ENCODE measurements around the gene STRA6. TPM values are rescaled to one million over a fixed set of nuclear protein-coding genes. Genes with fewer than 3 reads are reported as not detected.

STRA6 gene

DNA sequence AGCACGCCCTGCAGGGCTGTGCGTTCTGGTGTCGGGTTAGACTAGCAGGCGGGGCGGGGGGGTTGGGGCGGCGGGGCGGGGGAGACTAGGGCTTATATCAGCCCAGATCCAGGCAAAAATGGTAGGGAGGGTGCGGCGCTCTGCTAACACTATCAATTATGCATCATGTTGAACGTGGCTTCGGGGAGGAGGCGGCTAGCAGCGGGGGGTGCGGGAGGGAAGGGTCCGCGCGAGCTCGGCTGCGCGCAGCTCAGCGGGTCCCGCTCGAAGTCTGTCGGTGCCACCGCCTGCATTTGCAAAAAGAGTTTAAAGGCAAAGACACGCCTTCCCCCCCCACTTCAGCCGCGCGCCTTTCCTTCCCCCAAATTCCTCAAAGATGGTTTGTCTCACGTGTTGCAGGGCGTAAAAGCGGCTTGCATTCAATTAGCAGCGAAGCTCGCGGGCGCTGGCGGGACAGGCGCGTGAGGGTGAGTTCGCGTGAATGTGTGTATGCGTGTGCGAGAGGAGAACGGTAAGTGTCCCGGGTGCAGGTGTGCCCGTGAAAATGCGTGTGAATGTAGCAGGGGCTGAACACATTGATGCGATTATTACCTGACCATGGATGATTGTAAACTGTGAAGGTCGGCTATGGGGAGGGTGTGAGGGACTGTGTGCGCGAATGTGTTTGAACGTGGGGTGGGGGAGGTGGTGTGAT, 72.3 kb downstream of the STRA6 start, which contains the start of gene ISLR2:
Gene ISLR2 (plus strand): TSS at position 432 of the 694 bp plus-strand sequence. CDS start 2,169 bp downstream, outside the sequence.
- Histone ChIP-seq H4K8ac (ENCODE audit: low read length) (no peak within 1 kb of the TSS), H2BK120ac (ENCODE audit: low read depth, low read length) (no peak within 1 kb of the TSS), H2AK5ac (ENCODE audit: low read length, severe bottlenecking) (no peak within 1 kb of the TSS), H2BK5ac (ENCODE audit: low read depth, low read length, poor library complexity, severe bottlenecking) (no peak within 1 kb of the TSS), H3K79me1 (replicated peaks; ENCODE audit: low read length, poor library complexity, severe bottlenecking) (no peaks in the 10 kb centered on the region), H3K27me3 (ENCODE audit: control insufficient read depth in 1 of 2, insufficient read depth in 1 of 2, low read length in 2 of 2) (peaks cover 81 to 83% of the 10 kb centered on the region in 2 experiments), H3K9me3 (ENCODE audit: control insufficient read depth, low read length) (no peaks in the 10 kb centered on the region), H2BK12ac (ENCODE audit: low read length in 2 of 2) (no peak within 1 kb of the TSS), H3K4me1 (ENCODE audit: control insufficient read depth, insufficient read depth, low read depth, low read length) (peaks cover 42% of the 10 kb centered on the region), H3K18ac (ENCODE audit: low read depth in 1 of 2, low read length in 2 of 2) (no peak within 1 kb of the TSS), H3K9ac (ENCODE audit: low read length) (no peak within 1 kb of the TSS), H3K4me3 (ENCODE audit: insufficient read depth in 1 of 2, low read depth in 1 of 2, low read length in 2 of 2) (peak within 1 kb of the TSS; percentile 29 to 31), H3K36me3 (ENCODE audit: control insufficient read depth in 1 of 2, insufficient read depth in 2 of 2, low read depth in 1 of 2, low read length in 2 of 2) (peaks cover 0 to 14% of the 10 kb centered on the region in 2 experiments), H3K23ac (ENCODE audit: low read length in 2 of 2) (peak within 1 kb of the TSS in 1 of 2 experiments; percentile 78), H2BK15ac (ENCODE audit: low read depth, poor library complexity, severe bottlenecking) (no peak within 1 kb of the TSS), H2AFZ (ENCODE audit: low read depth, low read length) (no peak within 1 kb of the TSS), H3K14ac (ENCODE audit: low read length in 2 of 2) (peak within 1 kb of the TSS in 1 of 2 experiments; percentile 7), H4K91ac (ENCODE audit: low read length) (no peak within 1 kb of the TSS), H3K4ac (ENCODE audit: low read depth in 1 of 2, low read length in 2 of 2) (no peak within 1 kb of the TSS), H3K4me2 (ENCODE audit: low read length, poor library complexity, severe bottlenecking) (peak within 1 kb of the TSS; percentile 31), H3K27ac (ENCODE audit: low read length, poor library complexity, severe bottlenecking) (no peak within 1 kb of the TSS)
- 2% methylated on average over 34 of the region's 53 CpGs for WGBS
- DNase-seq, result no peak

- no peak overlapping the region for H3K9ac ChIP-seq (ENCODE audit: low read length)
- H3K18ac ChIP-seq (ENCODE audit: low read depth in 1 of 2, low read length in 2 of 2), result no peak overlapping the region
- WGBS, result 2% methylated on average over 38 of the region's 40 CpGs
- H3K27ac ChIP-seq (ENCODE audit: low read length, poor library complexity, severe bottlenecking), result no peak overlapping the region
- H3K23ac ChIP-seq (ENCODE audit: low read length in 2 of 2), result no peak overlapping the region
- H2BK15ac ChIP-seq (ENCODE audit: low read depth, poor library complexity, severe bottlenecking), result no peak overlapping the region
- H2AK5ac ChIP-seq (ENCODE audit: low read length, severe bottlenecking), result no peak overlapping the region
- H3K27me3 ChIP-seq (ENCODE audit: control insufficient read depth in 1 of 2, insufficient read depth in 1 of 2, low read length in 2 of 2), result peaks cover 81 to 83% of the 10 kb centered on the region in 2 experiments
- no peak overlapping the region for H2BK5ac ChIP-seq (ENCODE audit: low read depth, low read length, poor library complexity, severe bottlenecking)
- H3K36me3 ChIP-seq (ENCODE audit: control insufficient read depth in 1 of 2, insufficient read depth in 2 of 2, low read depth in 1 of 2, low read length in 2 of 2), result peaks cover 0 to 13% of the 10 kb centered on the region in 2 experiments
- peaks cover 36% of the 10 kb centered on the region for H3K4me1 ChIP-seq (ENCODE audit: control insufficient read depth, insufficient read depth, low read depth, low read length)
- no peak overlapping the region for H3K4ac ChIP-seq (ENCODE audit: low read depth in 1 of 2, low read length in 2 of 2)
- H3K79me1 ChIP-seq (replicated peaks; ENCODE audit: low read length, poor library complexity, severe bottlenecking), result no peaks in the 10 kb centered on the region
- peak overlapping the region; percentile 12 for H3K4me2 ChIP-seq (ENCODE audit: low read length, poor library complexity, severe bottlenecking)
- H3K9me3 ChIP-seq (ENCODE audit: control insufficient read depth, low read length), result no peaks in the 10 kb centered on the region
- no peak overlapping the region for H2BK120ac ChIP-seq (ENCODE audit: low read depth, low read length)
- no peak overlapping the region for H4K8ac ChIP-seq (ENCODE audit: low read length)
- no peak overlapping the region for H2AFZ ChIP-seq (ENCODE audit: low read depth, low read length)
- H3K14ac ChIP-seq (ENCODE audit: low read length in 2 of 2), result no peak overlapping the region
- peak overlapping the region; percentile 29 to 31 for H3K4me3 ChIP-seq (ENCODE audit: insufficient read depth in 1 of 2, low read depth in 1 of 2, low read length in 2 of 2)
- no peak for DNase-seq
- no peak overlapping the region for H4K91ac ChIP-seq (ENCODE audit: low read length)
- H2BK12ac ChIP-seq (ENCODE audit: low read length in 2 of 2), result no peak overlapping the region
Measured at GRCh38 chr15:74129586-74130154, 72.9 kb downstream of the STRA6 start.

Small RNA genes lying within 50 kb of the gene (small RNA-seq; reads per million reads assigned to genes)
- gene RF00017 (ENCODE audit: low read depth), result not detected
